Left renal pelvis (tissue), 4 donors: ENCODE results near the gene CSTB. TPM values are rescaled to one million over a fixed set of nuclear protein-coding genes. Genes with fewer than 3 reads are reported as not detected.

Experiments
- DNase-seq, 4 donors: peaks; one replicate each; pipeline ENCODE4 v3.0.0-alpha.2; 2013; ENCODE audit warnings: low read depth in 4 of 4, low spot score in 3 of 4
- polyA plus RNA-seq, 4 donors: library from polyadenylated mRNA; unstranded; fragments of 120-200 nt; gene quantifications; one replicate each; pipeline ENCODE4 v1.2.1, GENCODE V29; 2013; ENCODE audit not compliant: insufficient read length in 4 of 4

The CSTB gene
- polyA plus RNA-seq, 4 donors: 37.0 to 67.1 (median 44.8) TPM

DNA sequence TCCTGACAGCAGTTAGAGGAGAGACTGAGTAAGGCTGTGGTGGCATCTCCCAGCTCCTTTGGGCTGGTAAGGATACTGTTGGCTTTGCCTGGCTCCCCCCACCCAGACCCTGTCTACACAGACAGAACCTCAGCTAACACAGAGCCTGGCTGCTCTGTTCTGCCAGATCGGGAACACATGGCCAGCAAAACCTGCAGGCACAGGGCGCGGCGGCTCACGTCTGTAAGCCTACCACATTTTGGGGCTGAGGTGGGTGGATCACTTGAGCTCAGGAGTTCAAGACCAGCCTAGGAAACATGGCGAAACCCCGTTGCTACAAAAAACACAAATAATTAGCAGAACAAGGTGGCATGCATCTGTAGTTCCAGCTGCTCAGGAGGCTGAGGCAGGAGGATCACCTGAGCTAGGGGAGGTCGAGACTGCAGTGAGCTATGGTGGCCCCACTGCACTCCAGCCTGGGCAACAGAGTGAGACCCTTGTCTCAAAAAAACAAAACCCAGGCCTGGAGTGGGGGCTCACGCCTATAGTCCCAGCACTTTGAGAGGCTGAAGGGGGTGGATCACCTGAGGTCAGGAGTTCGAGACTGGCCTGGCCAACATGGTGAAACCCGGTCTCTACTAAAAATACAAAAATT is 6.7 kb downstream of the CSTB start:
- no peak for DNase-seq

DNA sequence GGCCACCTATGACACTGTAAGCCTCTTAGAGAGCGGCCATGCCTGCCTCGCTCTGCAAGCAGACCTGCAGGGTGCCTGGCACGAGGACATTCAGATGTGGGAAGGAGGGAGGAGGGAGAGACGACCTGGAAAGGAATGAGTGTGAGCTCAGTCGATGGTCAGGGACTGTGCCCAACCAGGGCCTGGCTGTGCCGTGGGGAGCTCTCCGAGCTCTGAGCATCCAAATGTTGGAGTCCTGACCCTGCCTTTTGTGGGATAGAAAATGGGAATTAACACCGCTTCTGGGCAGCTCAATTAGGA is 7.3 kb downstream of the CSTB start:
- no peak for DNase-seq

DNA sequence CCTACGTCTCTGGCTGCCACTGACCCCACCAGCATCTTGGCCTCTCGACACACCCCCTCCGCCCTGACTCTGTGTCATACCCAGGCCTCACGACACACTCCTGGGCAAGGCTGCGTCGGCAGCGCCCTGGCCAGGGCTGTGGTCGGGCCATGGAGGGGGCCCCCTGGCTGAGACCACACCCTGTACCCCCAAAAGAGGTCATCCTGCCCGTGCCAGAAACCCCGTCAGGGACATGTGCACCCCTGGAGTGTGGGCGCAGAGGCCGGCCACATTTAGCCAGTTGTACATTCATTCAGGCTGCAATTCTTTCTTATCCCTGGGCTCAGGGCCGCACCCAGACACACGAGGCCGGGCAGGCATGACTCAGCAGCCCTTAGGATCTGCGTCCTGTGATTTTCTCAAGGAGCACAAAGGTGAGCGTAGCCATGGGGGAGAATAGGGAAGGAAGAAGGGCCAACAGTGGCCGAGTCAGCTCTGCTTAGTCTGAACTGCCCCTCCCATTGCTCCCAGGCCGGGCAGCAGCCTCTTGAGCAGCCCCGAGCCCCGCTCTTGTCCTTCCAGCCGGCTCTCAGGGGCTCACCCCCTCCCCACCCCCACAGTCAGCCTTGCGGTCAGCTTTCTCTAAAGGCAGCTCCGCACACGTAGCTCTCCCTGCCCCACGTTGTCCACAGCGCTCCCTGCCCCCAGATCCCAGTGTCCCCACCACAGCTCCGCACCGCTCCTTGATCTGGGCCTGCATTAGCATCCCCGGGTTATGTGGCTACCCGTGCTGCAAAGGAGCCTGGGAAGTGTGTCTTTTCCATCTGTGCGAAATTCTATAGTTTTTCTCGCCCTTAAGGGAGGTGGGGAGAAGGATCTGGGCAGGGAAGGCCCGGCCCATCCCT is 7.9 kb downstream of the CSTB start:
- DNase-seq: no peak

DNA sequence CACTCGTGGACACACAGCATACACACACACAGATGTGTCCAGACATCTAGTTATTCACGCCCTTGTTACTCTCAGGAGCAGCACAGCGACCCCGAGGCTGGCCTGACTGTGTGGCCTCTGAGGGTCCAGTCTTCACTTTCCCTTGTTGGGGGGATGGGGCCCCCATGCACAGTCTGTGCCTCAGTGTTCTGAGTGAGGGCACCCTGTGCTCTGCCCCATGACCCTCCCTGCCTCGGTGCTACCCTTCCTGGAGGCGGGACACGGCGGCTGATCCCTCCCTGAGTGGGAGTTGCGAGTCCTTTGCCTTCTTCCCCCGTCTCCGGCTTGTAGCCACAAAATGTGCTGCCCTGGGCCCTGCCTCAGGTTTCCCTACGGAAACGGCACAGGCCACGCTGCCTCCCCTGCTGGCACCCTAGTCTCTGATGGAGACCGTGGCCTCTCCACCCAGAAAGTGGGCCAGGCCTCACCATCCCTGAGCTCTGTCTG is 8.6 kb downstream of the CSTB start:
- no peak for DNase-seq

DNA sequence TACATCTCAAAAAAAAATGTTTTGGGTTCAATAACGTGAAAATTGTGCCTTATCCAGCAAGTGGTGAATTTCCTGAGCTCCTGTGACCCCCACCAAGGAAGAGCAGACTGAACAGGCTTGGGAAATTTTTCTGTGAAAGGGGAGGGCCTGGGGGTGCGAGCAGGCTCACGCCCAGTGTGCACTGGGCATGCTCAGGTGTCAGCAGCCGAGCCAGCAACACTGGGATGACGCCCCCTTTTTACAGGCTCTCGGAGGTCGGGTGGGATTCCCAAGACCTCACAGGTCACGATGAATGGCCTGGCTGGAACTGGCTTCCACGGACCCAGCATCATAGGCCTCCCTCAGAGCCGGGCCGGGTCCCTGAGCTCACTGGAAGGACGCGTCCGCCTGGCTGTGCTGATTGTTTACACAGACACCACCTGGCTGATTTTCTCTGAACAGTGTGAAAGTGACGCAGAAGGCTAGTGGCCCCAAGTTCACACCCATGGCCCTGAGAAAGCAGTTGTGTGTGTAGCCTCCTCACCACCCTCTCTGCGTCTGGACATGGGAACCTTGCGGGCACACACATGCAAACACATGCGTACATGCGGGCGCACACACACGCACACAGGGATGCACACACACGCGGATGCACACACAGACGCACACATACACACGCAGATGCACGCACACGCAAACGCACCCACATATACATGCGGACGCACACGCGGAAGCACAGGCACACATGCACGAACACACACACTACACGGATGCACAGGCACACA is 9.2 kb downstream of the CSTB start:
- no peak for DNase-seq

DNA sequence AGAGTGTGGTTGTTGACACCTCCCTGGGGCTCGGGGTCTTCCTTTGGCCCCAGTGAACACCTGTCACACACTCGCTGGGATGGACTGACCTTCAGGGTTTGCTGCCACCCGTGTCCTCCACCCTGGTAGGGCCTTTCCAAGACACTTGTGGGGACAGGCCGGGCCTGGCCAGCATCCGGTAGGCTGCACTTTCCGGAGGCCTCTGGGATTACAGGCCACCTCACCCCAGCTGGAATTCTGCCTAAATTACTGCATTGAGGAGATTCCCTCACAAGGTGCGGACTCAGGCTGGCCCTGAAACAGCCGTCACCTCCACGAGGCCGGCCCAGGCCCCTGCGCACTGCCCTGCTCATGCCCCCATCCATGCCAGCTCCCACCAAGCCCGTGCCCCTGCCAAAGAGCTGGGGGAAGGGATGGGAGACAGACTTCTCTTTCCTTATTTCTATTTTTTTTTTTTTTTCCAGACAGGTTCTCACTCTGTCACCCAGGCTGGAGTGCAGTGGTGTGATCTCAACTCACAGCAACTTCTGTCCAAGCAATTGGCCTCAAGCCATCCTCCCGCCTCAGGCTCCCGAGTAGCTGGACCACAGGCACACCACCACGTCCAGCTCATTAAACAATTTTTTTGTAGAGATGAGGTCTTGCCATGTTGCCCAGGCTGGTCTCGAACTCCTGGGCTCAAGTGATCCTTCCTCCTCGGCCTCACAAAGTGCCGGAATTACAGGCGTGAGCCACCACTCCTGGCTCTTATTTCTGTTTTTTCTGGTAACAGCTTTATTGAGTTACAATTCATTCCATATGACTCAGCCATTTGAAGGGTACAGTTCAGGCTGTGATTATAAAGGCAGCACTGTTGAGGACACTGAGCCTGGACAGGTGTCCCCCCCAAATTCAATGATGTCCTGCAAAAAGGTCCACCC is 11.3 kb downstream of the CSTB start:
- DNase-seq: no peak

DNA sequence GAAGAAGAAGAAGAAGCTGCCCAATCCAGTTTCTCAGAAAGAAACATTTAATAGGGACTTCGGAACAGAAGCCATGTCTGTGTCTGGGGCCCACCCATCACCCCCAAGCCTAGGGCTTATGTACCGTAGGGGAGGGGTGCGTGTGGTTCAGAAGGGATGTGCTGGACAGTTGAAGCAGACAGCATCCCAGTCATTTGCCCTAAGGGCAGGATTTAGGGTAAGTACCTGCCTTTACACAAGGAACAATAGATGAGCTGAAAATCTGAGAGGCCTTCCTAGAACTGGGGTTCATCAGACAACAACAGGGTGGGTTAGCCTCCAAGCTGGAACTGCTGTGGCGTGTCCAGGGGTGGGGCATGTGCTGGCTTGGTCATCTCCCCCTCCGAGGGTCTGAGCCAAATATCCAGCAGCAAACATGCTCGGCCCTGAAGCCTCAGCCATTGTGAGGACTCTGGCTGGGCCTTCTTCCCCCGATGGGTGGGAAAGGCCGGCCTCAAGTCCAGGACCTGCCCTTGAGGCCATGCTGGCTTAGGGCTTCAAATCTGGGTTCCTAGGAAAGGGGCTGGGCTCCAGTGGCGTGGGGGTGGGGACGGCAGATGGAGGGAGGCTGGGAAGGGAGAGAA is 12.1 kb downstream of the CSTB start:
- no peak for DNase-seq

DNA sequence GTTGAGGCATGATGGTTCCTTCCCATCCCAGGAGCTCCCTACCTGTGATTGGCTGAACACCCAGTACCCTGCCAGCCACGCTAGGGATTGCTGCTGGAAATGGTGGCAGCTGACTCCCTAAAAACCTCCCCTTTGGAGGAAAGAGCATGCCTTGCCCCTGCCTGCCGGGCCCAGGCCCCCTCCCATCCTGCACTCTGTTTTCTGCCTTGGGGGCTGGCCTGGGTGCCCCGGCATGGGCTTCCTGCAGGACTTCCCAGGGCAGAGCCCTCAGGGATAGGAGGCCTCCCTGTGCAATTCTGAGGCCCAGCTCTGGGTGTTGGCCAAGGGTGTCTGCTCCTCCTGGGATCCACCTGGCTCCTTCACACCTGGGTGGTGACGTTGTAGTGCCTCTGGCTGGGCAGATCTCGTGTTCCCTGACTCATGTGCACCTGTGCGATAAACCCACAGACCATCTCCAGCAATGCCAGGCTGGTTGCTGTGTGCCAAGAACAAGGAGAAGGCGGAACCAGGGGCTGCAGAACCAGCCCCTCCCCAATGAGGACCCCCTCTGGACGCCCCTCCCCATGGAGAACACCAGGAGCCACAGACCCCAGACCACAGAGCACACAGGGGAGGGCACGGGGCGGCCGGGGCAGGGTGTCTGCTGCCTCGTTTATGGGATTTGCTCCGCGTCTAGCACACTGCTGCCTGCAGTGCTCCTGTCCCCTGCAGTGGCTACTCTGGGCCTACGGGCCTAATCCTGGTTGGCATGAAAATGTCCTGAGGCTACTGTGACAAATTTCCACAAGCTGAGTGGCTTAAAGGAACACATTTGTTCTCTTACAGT is 13.6 kb downstream of the CSTB start:
- DNase-seq: no peak

DNA sequence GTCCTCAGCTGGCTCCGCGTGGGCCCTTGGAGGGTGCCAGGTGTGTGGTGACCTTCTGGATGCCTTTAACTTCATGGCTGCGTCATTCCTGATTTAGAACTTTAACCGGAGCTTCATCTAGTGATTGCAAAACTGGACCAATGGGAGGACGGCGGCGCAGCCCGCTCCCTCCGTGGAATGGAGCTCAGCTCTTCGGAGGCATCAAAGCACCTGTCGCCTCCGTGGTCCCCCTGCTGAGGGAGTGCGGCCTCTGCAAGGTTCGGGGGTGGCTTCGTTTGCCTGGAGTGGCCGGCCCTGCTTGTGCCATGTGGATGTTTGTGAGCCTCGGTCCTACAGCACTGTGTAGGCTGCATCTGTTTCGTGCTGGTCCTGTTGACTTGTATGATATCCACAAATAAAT is 14.2 kb downstream of the CSTB start:
- no peak for DNase-seq

DNA sequence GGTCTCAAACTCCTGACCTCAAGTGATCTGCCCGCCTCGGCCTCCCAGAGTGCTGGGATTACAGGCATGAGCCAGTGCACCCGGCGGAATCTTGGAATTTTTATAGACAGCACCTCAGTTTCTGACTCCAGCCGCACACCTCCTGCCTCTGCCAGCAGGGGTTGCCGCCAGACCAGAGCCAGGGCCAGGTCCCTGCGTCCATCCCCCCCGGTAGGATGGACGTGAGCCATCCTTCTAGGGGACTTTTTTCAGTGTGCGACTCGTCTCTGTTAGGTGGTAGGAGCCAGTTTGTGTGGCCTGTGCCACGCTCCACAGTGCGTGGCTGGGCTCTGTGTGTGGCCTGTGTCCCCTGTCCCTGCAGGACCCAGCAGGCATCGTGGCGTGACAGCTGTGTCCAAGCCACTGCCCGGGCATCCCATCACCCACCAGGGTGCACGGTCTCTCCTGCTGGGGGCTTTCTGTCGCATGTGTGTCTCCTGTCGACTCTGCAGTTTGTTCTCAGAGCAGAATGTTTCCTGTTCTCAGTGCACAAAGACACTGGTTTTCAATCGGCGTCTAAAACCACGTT is 15.6 kb downstream of the CSTB start:
- DNase-seq: no peak

DNA sequence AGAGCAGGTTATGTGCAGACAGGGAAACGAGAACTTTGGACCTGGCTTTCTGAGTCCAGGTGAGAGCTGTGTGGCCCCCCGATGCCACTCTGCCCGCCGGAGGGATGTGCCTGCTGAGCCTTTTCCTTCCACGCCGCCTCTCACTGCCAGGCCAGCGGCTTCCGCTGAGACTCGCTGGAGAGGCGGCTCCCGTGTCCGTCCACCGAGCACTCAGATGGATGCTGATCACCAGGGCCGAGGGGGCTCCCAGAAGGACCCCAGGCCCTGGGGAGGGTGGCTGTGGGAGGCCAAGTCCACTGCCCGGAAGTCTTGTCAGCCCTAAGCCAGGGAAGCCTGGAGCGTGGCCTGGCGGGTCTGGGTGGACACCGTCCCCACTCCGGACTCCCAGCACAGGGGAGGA is 16.5 kb downstream of the CSTB start:
- no peak for DNase-seq

DNA sequence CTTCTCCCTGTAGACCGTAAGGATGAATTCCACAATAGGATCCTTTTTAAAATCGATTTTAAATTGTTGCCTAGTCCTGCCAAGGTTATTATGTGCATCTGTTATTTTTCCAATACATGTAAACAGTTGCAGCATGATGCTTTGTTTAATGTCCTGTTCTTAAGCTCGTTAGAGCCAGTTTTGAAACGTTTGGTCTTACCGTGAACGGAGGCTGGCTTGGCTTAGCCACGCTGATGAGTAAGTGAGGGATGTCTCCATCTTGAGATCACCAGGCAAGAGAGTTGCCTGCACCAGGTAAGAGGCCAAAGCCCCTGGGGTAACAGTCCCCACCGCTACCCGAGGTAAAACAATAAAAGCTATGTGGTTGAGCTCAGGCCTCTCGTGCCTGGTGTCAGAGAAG is 17.3 kb downstream of the CSTB start:
- DNase-seq: no peak

DNA sequence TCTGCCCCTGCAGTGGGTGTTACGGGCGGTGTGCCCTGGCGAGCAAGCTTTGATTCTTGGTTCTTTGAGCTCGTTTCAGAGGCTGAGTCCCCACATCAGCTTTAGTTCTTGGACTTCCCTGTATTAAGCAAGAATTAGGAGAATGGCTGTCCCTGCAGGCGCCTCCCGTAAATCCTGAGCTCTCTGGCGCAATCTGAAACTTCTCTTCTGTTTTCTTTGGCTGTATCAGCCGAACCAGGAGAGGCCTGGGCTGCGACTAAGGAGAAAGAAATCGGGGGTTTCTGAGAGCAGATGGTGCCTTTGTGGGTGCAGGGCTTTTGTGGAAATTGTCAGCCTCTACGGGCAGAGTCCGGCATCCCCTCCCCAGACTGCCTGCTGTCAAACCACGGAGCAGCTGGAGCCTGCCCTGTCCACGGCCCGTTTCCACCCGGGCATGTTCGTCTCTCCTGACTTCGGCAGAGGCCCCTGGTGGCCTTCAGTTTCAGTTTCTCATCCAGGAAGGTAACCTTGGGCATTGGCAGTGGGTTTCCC is 17.9 kb downstream of the CSTB start:
- peak in 1 of 4 donors; percentile 35 for DNase-seq

DNA sequence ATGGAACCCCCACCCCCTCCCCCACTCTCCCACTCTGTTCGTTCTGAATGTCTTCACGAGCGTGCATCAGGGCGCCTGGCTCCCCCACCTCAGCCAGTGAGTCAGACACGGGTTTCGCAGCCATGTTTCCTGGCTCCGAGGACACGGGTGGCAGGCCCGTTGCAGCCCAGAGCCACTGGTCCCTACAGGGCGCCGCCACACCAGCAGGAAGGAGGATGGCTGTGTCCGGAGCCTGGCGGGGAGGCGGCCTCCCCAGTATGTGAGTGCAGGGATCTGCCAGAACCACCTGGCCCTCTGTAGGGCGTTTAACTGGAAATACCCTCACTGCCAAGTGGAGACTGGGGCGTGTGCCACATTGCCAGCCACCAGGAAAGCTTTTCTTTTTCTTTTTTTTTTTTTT is 18.5 kb downstream of the CSTB start:
- DNase-seq: no peak

DNA sequence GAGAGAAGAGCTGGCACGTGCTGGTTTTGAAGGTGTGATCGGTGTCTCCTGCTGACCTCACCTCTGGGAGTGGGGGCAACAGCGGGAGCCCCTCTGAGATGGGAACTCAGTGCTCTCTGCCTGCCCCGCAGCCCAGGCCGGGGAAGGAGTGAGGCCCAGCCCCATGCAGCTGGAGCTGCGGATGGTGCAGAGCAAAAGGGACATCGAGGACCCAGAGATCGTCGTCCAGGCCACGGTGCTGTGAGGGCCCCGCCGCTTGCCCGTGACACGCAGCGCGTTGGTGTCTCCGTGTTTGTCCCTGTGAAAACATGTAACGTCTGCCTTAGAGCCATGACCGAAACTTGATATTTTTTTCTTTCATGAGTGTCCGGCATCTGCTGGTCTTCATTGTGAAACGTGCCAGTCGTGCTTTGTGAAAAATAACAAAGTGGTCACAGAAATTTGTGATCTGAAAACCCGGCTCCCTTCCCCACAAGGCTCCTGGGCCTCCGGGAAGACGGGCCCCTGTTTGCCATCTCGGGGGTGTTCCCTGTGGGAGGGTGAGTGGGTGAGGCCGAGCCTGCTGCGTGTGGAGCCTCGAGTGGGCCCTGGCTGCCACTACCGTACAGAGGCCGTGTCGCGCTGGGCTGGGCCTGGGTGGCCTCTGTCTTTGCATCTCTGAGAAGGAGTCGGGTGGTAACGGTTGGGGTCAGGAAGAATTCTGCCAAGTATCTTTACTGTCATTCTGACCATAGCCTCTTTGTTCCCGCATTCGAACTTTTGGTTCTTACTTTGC is 20.1 kb downstream of the CSTB start:
- DNase-seq: no peak

DNA sequence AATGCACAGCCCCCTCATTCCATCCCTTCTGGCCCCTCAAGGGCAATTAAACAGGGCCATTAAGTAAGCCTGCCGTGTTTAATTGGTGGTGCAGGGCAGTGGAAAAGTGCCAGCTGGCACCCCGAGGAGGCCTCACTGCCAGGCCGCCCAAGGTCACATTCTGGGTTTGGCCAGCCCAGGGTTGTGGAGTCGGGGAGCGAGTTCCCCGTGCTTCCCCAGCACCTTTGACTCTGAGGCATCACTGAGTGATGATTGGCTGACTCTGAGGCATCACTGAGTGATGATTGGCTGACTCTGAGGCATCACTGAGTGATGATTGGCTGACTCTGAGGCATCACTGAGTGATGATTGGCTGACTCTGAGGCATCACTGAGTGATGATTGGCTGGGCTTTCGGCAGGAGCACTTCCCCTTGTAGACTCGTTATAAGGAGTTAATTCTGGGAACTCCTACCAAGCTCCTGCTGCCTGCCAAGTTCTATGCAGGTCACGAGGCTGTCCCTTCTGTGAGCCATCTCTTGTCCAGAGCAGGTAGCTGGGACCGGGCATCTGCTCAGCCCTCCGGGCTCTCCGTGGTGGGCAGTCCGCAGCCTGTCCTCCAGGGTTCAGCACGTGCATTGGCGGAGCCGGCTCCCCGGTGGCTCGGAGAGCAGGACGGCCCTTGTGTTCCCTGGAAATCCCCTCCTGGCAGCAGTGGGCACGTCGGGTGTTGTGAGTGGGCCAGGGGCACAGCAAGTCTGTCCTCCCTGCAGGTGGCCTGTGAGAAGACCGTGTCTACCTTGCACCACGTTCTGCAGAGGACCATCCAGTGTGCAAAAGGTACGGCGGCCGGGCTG is 20.9 kb downstream of the CSTB start:
- no peak for DNase-seq

DNA sequence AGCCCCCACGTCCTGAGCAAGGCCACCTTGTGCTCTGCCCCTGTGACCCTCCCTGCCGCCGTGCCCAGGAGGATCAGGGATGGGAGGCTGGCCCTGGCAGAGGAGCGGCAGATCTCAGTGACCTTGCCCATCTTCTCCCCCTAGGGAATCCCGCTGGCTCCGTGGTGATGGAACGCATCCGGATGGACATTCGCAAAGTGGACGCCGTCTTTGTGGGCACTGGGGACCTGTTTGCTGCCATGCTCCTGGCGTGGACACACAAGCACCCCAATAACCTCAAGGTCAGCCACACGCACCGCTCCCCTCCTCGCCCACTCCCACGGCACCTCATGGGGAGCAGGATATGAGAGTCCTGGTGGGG is 22.7 kb downstream of the CSTB start:
- DNase-seq: no peak
